ENCODE results near the gene SYT7. TPM values are rescaled to one million over a fixed set of nuclear protein-coding genes. Genes with fewer than 3 reads are reported as not detected.

Gene SYT7
- total and polyA plus RNA-seq, 10 of the 15 experiments (the other 5 are each of a cell fraction or from before 2014, with no cell fraction given): not detected

GRCh38 chr11:61567286-61568061 lies 13.4 kb downstream of the SYT7 start (continued):
- TF ChIP-seq, protein P1, sequence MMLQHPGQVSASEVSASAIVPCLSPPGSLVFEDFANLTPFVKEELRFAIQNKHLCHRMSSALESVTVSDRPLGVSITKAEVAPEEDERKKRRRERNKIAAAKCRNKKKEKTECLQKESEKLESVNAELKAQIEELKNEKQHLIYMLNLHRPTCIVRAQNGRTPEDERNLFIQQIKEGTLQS (IDR thresholded peaks at IDR 0.05; ENCODE audit: borderline replicate concordance, extremely low read depth, low read depth, low read length): no peak
- TF ChIP-seq SUZ12 (IDR thresholded peaks at IDR 0.05; ENCODE audit: unreplicated experiment) (no peak), SREBF1 (IDR thresholded peaks at IDR 0.05; ENCODE audit: low read length) (peak; percentile 95), IKZF1 (conservative IDR thresholded peaks at IDR 0.05) (0 out of 2 replicates have a peak, but pooled peaks have one; percentile 13), RCOR1 (conservative IDR thresholded peaks at IDR 0.05; ENCODE audit: low read depth, low read length) (peak; percentile 98; the same call in 1 of the 2 replicates), TBL1XR1 (IDR thresholded peaks at IDR 0.05; ENCODE audit: low read depth, low read length) (no peak), SPI1 (IDR thresholded peaks at IDR 0.05; ENCODE audit: borderline replicate concordance, insufficient read depth, low read depth, low read length) (no peak)

DNA sequence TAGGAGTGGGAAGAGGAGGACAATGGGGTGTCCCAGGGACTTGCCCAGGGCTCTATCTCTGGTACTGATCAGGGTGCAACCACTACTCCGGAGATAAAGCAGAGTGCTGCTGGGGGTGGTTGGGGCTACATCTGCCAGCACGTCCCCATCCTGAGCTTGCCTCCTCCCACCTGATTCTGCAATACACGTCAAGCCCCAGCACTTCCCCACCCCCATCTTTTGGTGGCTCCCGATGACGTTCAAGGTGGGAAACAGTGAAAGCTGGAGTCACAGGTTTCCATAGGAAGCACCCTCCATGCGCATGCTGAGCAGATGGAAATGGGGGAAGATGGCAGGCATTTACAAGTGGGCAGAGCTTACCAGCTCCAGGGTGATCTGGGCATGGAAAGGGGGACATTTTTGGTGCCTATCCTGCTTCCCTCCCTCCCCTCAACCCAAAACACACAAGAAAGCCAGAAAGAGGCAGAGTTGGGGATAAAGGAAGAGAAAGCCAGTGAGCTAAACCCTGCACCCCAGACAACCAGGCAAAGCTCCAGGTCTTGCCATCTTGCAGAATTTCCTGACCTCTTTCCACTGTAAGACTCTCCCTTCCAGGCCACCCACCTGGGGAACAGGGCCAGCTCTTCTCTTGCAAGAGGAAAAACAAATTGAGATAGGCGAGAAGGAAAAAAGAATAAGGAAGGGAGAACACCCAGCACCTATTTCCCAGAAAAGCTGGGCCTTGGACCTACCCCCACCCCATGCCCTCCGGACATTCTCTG lies 15.8 kb downstream of the SYT7 start:
- ChIA-PET POLR2A (no interaction called here), RAD21 (ENCODE audit: unreplicated experiment) (no interaction called here), CTCF (no interaction called here), SMC1A (ENCODE audit: uncharacterized antibody, unreplicated experiment) (no interaction called here)
- FAIRE-seq: no peak
- H2AFZ ChIP-seq (ENCODE audit: control insufficient read depth, low read depth, low read length): no peak overlapping the region
- TF ChIP-seq MXI1 (IDR thresholded peaks at IDR 0.05; ENCODE audit: low read depth, low read length) (no peak), ZNF217 (IDR thresholded peaks at IDR 0.05) (no peak), SMAD1 (IDR thresholded peaks at IDR 0.05; ENCODE audit: low read depth, partially characterized antibody) (no peak), POU2F2 (IDR thresholded peaks at IDR 0.05; ENCODE audit: borderline replicate concordance, low read depth, low read length) (no peak), ASH2L (IDR thresholded peaks at IDR 0.05; ENCODE audit: borderline replicate concordance, low read depth) (no peak), BCL3 (IDR thresholded peaks at IDR 0.05; ENCODE audit: borderline replicate concordance, insufficient read depth, low read depth, low read length, poor library complexity, severe bottlenecking) (no peak), CBX5 (IDR thresholded peaks at IDR 0.05; ENCODE audit: low read depth) (no peak), JUND (IDR thresholded peaks at IDR 0.05; ENCODE audit: low read depth, low read length) (no peak)
- H3K9ac ChIP-seq (ENCODE audit: control insufficient read depth, insufficient read depth, low read length): no peak overlapping the region
- WGBS (ENCODE audit: insufficient coverage, insufficient replicate concordance, low lambda C conversion rate, missing lambda C conversion rate): 9% methylated on average over 8 of the region's 8 CpGs
- no peaks in the 10 kb centered on the region for H3K79me2 ChIP-seq (ENCODE audit: control insufficient read depth, insufficient read depth, low read length)
- no peak overlapping the region for H3K4me2 ChIP-seq (ENCODE audit: control insufficient read depth, insufficient read depth)
- ATAC-seq: no peak
- H3K4me3 ChIP-seq: no peak overlapping the region
- no peaks in the 10 kb centered on the region for H3K9me3 ChIP-seq (replicated peaks; ENCODE audit: control insufficient read depth, insufficient read depth, low read length)
- no peak for DNase-seq (ENCODE audit: low read depth, low spot score)
- H4K20me1 ChIP-seq (ENCODE audit: control insufficient read depth, insufficient read depth): peaks cover 8% of the 10 kb centered on the region; the same call in 1 of the 2 replicates
- H3K27ac ChIP-seq (ENCODE audit: control insufficient read depth, insufficient read depth): no peak overlapping the region
- intact Hi-C loops (cut with micrococcal nuclease; ENCODE audit: unreplicated experiment) (no loop called here), in situ Hi-C loops (cut with MboI) (no loop called here)
- H3K36me3 ChIP-seq (ENCODE audit: control insufficient read depth in 2 of 2, insufficient read depth in 2 of 2, low read length in 1 of 2): no peaks in the 10 kb centered on the region
- no peaks in the 10 kb centered on the region for H3K4me1 ChIP-seq (ENCODE audit: control insufficient read depth, insufficient read depth, low read length)
- H3K27me3 ChIP-seq (replicated peaks in 1 of 2; ENCODE audit: control insufficient read depth in 2 of 2, insufficient read depth in 2 of 2, low read length in 1 of 2): no peaks in the 10 kb centered on the region; a peak in 2 of 4 replicates
- no TSS peak for BruUV-seq (replicated peaks)

All from GM12878 (cell line).